ENCODE results near the gene CABLES2.

The CABLES2 gene

DNA sequence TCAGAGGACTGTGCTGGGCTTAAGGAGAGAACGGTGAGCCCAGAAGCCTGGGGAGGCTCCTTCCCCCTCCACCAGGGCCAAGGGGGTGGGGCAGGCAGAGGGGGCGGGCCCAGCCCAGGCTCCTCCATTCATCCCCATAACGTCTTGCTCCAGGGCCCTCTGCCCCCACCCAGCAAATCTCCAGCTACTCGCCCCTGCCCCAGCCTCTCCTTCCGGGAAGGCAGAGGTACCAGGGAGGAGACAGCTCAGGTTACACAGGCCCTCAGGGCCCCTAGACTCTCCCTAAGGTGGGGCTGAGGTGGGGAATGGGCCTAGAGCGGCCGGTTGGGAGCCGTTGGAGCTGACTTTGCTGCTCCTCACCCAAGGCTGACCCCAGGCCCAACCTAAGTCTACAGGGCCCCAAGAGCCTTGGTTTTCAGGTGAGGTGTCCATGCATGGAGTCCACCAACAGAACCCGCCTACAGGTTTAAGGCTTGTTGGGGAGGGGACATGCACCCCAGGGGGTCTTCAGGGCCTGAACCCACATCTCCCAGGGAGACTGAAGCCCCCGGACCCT is 41.2 kb downstream of the CABLES2 start:
- H3K9ac ChIP-seq: peak overlapping the region; percentile 58; the same call in 1 of the 2 replicates
- peak overlapping the region; percentile 82; the same call in 1 of the 2 replicates for H2AFZ ChIP-seq (ENCODE audit: low read depth)
- peaks cover 32% of the 10 kb centered on the region for H3K4me1 ChIP-seq (ENCODE audit: low read depth, poor library complexity, severe bottlenecking)

DNA sequence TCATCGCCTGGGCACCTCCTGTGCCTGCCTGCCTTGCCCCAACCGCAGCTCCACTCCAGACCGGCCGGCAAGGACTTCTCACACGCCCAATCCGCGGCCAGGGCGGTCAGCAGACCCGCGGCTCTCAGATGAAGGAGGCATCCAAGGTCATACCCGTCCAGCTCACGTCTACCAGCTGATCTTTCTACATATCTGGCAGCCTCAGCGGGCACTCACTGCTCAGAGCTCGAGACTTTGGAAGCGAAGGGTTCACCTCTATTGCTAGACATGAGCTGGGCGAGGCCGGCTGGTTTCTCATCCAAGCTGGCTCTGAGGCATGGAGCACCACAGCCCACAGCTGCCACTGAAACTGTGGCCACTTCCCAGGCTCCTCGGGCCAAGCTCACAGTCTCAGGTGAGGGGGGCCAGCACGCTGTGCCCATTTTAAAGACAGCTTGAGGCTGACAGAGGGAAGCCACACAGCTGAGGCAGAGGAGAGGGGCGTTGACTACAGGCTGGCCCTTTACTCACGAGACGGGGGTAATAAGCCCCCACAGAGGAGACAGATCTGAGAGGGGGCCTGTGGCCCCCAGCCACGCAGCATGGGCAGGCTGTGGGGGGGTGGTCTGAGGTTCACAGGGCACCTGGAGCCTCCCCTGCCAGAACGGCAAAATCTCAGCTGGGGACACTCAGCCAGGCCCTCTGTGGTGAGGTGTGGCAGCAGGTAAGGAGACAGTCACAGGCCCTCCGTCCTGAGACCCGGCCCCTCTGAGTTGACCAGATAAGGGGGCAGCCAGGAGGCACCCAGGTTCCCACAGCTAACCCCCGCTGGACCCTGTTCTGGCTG is 42.0 kb downstream of the CABLES2 start:
- peak overlapping the region; percentile 58; the same call in 1 of the 2 replicates for H3K9ac ChIP-seq
- TF ChIP-seq, protein P1, sequence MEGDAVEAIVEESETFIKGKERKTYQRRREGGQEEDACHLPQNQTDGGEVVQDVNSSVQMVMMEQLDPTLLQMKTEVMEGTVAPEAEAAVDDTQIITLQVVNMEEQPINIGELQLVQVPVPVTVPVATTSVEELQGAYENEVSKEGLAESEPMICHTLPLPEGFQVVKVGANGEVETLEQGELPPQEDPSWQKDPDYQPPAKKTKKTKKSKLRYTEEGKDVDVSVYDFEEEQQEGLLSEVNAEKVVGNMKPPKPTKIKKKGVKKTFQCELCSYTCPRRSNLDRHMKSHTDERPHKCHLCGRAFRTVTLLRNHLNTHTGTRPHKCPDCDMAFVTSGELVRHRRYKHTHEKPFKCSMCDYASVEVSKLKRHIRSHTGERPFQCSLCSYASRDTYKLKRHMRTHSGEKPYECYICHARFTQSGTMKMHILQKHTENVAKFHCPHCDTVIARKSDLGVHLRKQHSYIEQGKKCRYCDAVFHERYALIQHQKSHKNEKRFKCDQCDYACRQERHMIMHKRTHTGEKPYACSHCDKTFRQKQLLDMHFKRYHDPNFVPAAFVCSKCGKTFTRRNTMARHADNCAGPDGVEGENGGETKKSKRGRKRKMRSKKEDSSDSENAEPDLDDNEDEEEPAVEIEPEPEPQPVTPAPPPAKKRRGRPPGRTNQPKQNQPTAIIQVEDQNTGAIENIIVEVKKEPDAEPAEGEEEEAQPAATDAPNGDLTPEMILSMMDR (conservative IDR thresholded peaks at IDR 0.05; ENCODE audit: low read depth, low read length): no peak
- no peak overlapping the region for H2AFZ ChIP-seq (ENCODE audit: low read depth)
- no peak overlapping the region for H3K27ac ChIP-seq
- H3K36me3 ChIP-seq (ENCODE audit: insufficient read depth): no peaks in the 10 kb centered on the region
- H3K27me3 ChIP-seq (ENCODE audit: insufficient read depth, low read depth): peaks cover 16% of the 10 kb centered on the region
- H3K4me2 ChIP-seq: peak overlapping the region; percentile 90; the same call in 1 of the 2 replicates
- peaks cover 30% of the 10 kb centered on the region for H3K4me1 ChIP-seq (ENCODE audit: low read depth, poor library complexity, severe bottlenecking)
- H3K79me2 ChIP-seq (ENCODE audit: insufficient read depth, low read depth): no peaks in the 10 kb centered on the region; the same call in 1 of the 2 replicates
- H3K4me3 ChIP-seq (IDR thresholded peaks at IDR 0.05; ENCODE audit: insufficient read depth, low read depth, low read length): no peak overlapping the region
- no peaks in the 10 kb centered on the region for H4K20me1 ChIP-seq (ENCODE audit: insufficient read depth)

More for the DNA sequence above, 41.2 kb downstream of the CABLES2 start:
- Histone ChIP-seq H3K36me3 (ENCODE audit: insufficient read depth) (no peaks in the 10 kb centered on the region), H4K20me1 (ENCODE audit: insufficient read depth) (no peaks in the 10 kb centered on the region), H3K27ac (no peak overlapping the region), H3K27me3 (ENCODE audit: insufficient read depth, low read depth) (peaks cover 16% of the 10 kb centered on the region), H3K79me2 (ENCODE audit: insufficient read depth, low read depth) (no peaks in the 10 kb centered on the region; the same call in 1 of the 2 replicates), H3K4me2 (peak overlapping the region; percentile 90), H3K4me3 (IDR thresholded peaks at IDR 0.05; ENCODE audit: insufficient read depth, low read depth, low read length) (no peak overlapping the region)
- TF ChIP-seq, protein P1 (conservative IDR thresholded peaks at IDR 0.05; ENCODE audit: low read depth, low read length): no peak

DNA sequence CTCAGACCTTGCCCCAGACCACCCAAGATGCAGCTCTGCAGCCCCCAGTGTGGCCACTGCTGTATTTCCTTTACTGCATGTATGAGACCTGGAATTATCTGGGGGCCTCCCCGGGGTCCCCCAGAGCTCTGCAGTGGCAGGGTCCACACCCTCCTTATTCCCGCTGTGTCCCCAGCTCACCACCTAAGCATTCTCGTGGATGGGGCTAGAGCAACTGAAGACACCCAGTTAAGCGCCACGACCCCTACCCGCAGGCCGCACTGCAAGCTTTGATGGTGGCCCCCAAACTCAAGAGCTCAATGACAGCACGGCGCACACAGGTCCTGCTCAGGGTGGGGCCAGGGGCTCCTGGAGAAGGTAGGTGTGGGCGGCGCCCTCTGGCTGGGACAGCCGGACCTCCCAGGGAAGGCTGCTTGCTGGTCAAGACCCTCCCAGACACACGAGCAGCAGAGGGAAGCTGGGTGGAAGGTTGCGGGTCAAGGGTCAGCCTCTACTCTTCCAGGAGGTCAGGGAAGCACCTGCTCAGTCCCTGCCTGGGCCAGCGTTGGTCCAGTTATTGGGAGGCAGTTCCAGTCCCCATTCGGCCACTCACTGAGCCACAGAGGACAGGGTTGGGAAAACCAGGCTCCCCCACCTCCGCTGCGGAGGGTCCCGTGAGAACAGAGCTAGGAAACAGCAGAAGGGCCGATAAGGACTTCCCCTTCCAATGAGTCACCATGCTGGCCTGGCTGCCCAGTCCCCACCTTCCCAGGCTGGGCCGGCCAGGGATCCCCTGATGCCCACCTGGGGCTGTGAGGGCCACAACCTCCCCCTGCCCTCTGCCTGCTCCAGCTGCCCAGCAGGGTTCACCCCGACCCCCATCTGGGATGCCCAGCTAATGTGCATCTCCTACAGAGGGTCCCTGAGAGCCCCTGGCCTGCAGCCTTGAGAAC is 42.9 kb downstream of the CABLES2 start:
- no peaks in the 10 kb centered on the region for H4K20me1 ChIP-seq (ENCODE audit: insufficient read depth)
- H2AFZ ChIP-seq (ENCODE audit: low read depth): no peak overlapping the region
- no peak overlapping the region for H3K4me2 ChIP-seq
- no peak overlapping the region for H3K27ac ChIP-seq
- peaks cover 26% of the 10 kb centered on the region for H3K4me1 ChIP-seq (ENCODE audit: low read depth, poor library complexity, severe bottlenecking)
- no peaks in the 10 kb centered on the region; the same call in 1 of the 2 replicates for H3K79me2 ChIP-seq (ENCODE audit: insufficient read depth, low read depth)
- no peaks in the 10 kb centered on the region for H3K36me3 ChIP-seq (ENCODE audit: insufficient read depth)
- peaks cover 16% of the 10 kb centered on the region for H3K27me3 ChIP-seq (ENCODE audit: insufficient read depth, low read depth)
- TF ChIP-seq, protein P1 (conservative IDR thresholded peaks at IDR 0.05; ENCODE audit: low read depth, low read length): no peak
- no peak overlapping the region for H3K4me3 ChIP-seq (IDR thresholded peaks at IDR 0.05; ENCODE audit: insufficient read depth, low read depth, low read length)
- H3K9ac ChIP-seq: no peak overlapping the region

All from KMS-11 (cell line).